Measurements from ENCODE around the gene CCL21. TPM values are rescaled to one million over a fixed set of nuclear protein-coding genes. Genes with fewer than 3 reads are reported as not detected.
"Not testable (repeated sequence)": the region's sequence is repeated elsewhere in the genome, so short reads cannot be mapped to it uniquely, and the experiment has no call there.

The CCL21 gene
- total RNA-seq, 4 donors from 2014 or later = 2.3 to 13.6 (median 8.3) TPM

DNA sequence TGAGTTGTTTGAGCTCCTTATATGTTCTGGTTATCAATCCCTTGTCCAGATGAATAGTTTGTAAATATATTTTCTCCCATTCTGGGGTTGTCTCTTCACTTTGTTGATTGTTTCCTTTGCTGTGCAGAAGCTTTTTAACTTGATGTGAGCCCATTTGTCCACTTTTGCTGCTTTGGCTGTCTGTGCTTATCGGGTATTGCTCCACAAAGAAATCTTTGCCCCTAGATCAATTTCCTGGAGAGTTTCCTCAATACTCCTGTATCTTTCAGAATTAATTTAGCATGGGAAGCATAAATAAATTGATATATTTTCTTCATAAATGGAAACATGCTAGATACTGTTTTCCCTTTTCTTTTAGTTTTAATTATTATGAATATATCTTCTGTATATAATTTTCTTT, 22.5 kb upstream of the CCL21 start:
- WGBS, 2 donors = 91 to 100% methylated on average over 1 of the region's 1 CpG
- no peak for DNase-seq (ENCODE audit: low spot score in 2 of 2)
- intact Hi-C loops (cut with DNase I; ENCODE audit: low total_unique reads) = no loop called here
- TF ChIP-seq, protein P1, sequence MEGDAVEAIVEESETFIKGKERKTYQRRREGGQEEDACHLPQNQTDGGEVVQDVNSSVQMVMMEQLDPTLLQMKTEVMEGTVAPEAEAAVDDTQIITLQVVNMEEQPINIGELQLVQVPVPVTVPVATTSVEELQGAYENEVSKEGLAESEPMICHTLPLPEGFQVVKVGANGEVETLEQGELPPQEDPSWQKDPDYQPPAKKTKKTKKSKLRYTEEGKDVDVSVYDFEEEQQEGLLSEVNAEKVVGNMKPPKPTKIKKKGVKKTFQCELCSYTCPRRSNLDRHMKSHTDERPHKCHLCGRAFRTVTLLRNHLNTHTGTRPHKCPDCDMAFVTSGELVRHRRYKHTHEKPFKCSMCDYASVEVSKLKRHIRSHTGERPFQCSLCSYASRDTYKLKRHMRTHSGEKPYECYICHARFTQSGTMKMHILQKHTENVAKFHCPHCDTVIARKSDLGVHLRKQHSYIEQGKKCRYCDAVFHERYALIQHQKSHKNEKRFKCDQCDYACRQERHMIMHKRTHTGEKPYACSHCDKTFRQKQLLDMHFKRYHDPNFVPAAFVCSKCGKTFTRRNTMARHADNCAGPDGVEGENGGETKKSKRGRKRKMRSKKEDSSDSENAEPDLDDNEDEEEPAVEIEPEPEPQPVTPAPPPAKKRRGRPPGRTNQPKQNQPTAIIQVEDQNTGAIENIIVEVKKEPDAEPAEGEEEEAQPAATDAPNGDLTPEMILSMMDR (IDR thresholded peaks at IDR 0.05) = no peak
- TF ChIP-seq POLR2A (IDR thresholded peaks at IDR 0.05) = no peak
- H3K4me3 ChIP-seq (ENCODE audit: low read depth, poor library complexity, severe bottlenecking) = no peak overlapping the region

DNA sequence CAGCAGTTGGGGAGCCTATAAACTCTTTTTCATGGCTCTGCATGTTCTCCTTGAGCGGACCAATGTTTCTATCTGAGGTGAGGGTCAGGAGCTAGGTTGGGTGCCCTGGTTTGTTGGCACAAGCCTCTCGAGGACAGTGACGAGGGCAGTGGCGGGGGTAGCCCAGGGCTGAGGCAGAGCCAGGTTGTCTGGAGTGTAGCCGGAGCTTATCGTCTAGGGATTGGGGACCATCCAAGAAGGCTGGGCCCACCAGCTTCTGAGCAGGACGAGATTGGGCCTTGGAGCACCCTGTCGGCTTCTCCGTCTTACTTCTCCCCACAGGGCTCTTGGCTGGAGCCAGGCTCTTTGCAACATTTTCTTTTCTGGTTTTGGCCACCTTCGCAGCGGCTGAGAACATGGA, 13.2 kb upstream of the CCL21 start:
- intact Hi-C loops (cut with DNase I; ENCODE audit: low total_unique reads) = no loop called here
- H3K4me3 ChIP-seq (ENCODE audit: low read depth, poor library complexity, severe bottlenecking) = no peak overlapping the region

DNA sequence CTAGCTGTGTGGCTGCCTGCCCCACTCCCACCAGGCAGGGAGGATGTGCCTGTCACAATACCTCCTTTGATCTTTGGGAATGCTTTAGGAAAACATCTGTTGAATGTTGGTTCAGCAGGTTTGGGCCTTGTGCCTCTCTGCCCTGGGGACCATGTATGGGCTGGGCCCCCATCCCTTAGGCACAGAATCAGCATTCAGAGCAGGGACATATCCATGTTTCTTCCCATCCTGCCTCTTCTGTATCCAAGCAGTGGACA, 9.8 kb upstream of the CCL21 start:
- DNase-seq (ENCODE audit: low spot score in 2 of 2); H3K4me3 ChIP-seq (ENCODE audit: low read depth, poor library complexity, severe bottlenecking); intact Hi-C loops (cut with DNase I; ENCODE audit: low total_unique reads): not testable (repeated sequence)

More for the DNA sequence above, 13.2 kb upstream of the CCL21 start:
- TF ChIP-seq, protein P1 (IDR thresholded peaks at IDR 0.05) = no peak
- TF ChIP-seq POLR2A (IDR thresholded peaks at IDR 0.05) = no peak
- no peak for DNase-seq (ENCODE audit: low spot score in 2 of 2)
- WGBS, 2 donors = 94 to 96% methylated on average over 11 of the region's 11 CpGs

DNA sequence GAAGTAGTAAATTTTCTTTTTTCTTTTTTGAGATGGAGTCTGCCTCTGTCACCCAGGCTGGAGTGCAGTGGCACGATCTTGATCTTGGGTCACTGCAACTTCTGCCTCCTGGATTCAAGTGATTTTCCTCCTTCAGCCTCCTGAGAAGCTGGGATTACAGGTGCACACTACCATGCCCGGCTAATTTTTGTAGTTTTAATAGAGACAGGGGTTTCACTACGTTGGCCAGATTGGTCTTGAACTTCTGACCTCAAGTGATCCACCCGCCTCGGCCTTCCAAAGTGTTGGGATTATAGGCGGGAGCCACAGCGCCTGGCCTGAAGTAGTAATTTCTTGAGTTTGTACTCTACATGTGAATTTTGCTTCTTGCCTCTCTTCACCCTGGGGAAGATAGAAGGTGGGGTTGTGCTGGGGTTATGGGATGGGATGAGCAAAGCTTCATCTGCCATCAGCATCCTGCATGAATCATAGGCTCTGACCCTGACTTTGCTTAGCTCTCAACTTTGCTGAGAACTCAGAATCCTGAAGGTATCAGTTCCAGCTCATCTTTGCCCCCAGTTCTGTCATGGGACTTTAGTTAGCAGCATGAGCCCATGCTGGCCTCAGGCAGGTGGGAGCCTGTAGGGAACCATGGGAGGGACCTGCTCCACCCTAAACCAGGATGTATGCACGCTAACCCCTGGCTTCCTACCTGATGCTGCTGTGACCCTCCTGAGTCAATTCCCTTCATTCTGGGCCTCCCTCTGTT, 9.3 kb upstream of the CCL21 start:
- TF ChIP-seq, protein P1 (IDR thresholded peaks at IDR 0.05) = no peak
- no peak for TF ChIP-seq POLR2A (IDR thresholded peaks at IDR 0.05)
- 85 to 91% methylated on average over 8 of the region's 8 CpGs for WGBS, 2 donors
- DNase-seq (ENCODE audit: low spot score in 2 of 2) = peak in 1 of 2 donors; percentile 54
- H3K4me3 ChIP-seq (ENCODE audit: low read depth, poor library complexity, severe bottlenecking) = no peak overlapping the region
- intact Hi-C loops (cut with DNase I; ENCODE audit: low total_unique reads) = no loop called here

DNA sequence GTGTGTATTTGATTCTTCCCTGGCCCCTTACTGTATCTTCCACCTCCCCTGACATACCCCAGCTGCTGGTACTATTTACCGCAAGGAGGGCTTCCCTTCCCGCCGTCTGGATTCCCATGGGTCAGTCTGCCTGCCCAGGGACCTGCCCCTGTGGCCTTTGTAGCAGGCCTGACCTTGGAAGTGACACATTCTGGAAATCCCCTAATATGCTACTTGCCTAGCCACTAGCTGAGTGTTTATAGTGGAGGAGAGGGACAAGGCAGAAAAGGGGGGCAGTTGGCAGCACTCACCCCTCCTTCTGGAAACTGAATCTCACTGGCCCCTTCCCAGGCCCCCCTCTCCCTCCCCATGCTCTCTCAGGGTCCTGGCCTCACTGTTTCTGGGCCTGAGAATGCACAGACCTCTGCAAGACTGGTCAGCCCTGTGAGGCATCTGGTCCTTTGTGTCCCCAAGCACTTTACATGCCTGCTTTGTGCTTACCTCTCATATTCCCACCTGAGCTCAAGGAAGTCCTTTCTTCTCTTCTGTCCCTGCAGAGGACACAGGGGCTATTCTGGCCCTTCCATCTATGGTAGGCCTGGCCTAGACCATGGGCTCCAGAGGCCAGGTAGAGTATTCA, 8.2 kb upstream of the CCL21 start:
- 62 to 69% methylated on average over 3 of the region's 3 CpGs for WGBS, 2 donors
- TF ChIP-seq, protein P1 (IDR thresholded peaks at IDR 0.05) = no peak
- no peak for TF ChIP-seq POLR2A (IDR thresholded peaks at IDR 0.05)
- peak in 1 of 2 donors; percentile 43 for DNase-seq (ENCODE audit: low spot score in 2 of 2)
- intact Hi-C loops (cut with DNase I; ENCODE audit: low total_unique reads) = no loop called here
- H3K4me3 ChIP-seq (ENCODE audit: low read depth, poor library complexity, severe bottlenecking) = no peak overlapping the region

DNA sequence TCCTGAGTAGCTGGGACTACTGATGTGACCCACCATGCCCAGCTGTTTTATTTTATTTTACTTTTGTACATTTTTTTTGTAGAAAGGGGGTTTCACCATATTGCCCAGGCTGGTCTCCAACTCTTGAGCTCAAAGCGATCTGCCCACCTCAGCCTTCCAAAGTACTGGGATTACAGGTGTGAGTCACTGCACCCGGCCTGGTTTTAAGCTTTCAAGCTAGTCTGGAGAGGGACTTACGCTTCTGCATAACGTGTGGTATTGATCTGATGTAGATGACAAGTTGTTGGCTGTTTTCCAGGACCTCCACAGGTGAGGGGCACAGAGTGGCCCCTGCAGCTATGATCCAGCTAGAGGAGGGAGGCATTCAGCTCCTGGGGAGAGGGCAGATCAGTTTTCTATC, 6.8 kb upstream of the CCL21 start:
- no peak overlapping the region for H3K4me3 ChIP-seq (ENCODE audit: low read depth, poor library complexity, severe bottlenecking)
- peak in 1 of 2 donors; percentile 40 for DNase-seq (ENCODE audit: low spot score in 2 of 2)
- TF ChIP-seq, protein P1 (IDR thresholded peaks at IDR 0.05) = no peak
- TF ChIP-seq POLR2A (IDR thresholded peaks at IDR 0.05) = no peak
- intact Hi-C loops (cut with DNase I; ENCODE audit: low total_unique reads) = no loop called here
- WGBS, 2 donors = 54 to 61% methylated on average over 4 of the region's 4 CpGs
